HG03060 (cell line): ENCODE results near the gene FERMT3.

ENCODE experiments used
- ATAC-seq: cut with Tn5 transposase; IDR thresholded peaks from one replicate; pipeline ENCODE4 v1.9.1; 2021; ENCODE audit warnings: low read depth, moderate number of reproducible peaks; ENCODE audit not compliant: unreplicated experiment

The FERMT3 gene

GRCh38 chr11:64185693-64186491 is 20.6 kb upstream of the FERMT3 start, which contains the start of gene STIP1:
Gene STIP1 (plus strand): TSS chr11:64186171. CDS start chr11:64186262, 91 bp downstream.
- ATAC-seq: peak; percentile 79

- ATAC-seq: no peak
Observed at GRCh38 chr11:64186492-64187165, 19.9 kb upstream of the FERMT3 start.

GRCh38 chr11:64192434-64192833 is 14.1 kb upstream of the FERMT3 start:
- no peak for ATAC-seq

- ATAC-seq: no peak
Observed at GRCh38 chr11:64196626-64197025, 9.9 kb upstream of the FERMT3 start.

GRCh38 chr11:64198511-64198910 is 8.0 kb upstream of the FERMT3 start:
- no peak for ATAC-seq

GRCh38 chr11:64201543-64201942 is 5.0 kb upstream of the FERMT3 start:
- ATAC-seq: no peak

- no peak for ATAC-seq
Observed at GRCh38 chr11:64202992-64203391, 3.5 kb upstream of the FERMT3 start.

- ATAC-seq: no peak
Observed at GRCh38 chr11:64203421-64204079, 3.0 kb upstream of the FERMT3 start.

GRCh38 chr11:64204080-64204440 is 2.5 kb upstream of the FERMT3 start:
- ATAC-seq: no peak

GRCh38 chr11:64204464-64204989 is 2.0 kb upstream of the FERMT3 start:
- ATAC-seq: no peak

GRCh38 chr11:64207256-64208085 is 950 bp downstream of the FERMT3 start:
- no peak for ATAC-seq

- ATAC-seq: no peak
Observed at GRCh38 chr11:64208086-64208795, 1.7 kb downstream of the FERMT3 start.

GRCh38 chr11:64208796-64209562 is 2.5 kb downstream of the FERMT3 start:
- no peak for ATAC-seq

- no peak for ATAC-seq
Observed at GRCh38 chr11:64209563-64209843, 3.0 kb downstream of the FERMT3 start.

GRCh38 chr11:64210301-64211020 is 3.9 kb downstream of the FERMT3 start:
- no peak for ATAC-seq

- ATAC-seq: no peak
Observed at GRCh38 chr11:64211181-64211872, 4.8 kb downstream of the FERMT3 start.

GRCh38 chr11:64216879-64217278 is 10.4 kb downstream of the FERMT3 start:
- ATAC-seq: no peak
